Measurements from ENCODE around the gene CXXC5.

CXXC5 gene

GRCh38 chr5:139664727-139665351 is 16.7 kb downstream of the CXXC5 start:
- no peak for DNase-seq (ENCODE audit: low spot score)

GRCh38 chr5:139665626-139666025 is 17.5 kb downstream of the CXXC5 start:
- DNase-seq (ENCODE audit: low spot score), result no peak

GRCh38 chr5:139666551-139666950 is 18.4 kb downstream of the CXXC5 start:
- DNase-seq (ENCODE audit: low spot score), result no peak

- no peak for DNase-seq (ENCODE audit: low spot score)
These were observed 19.0 kb downstream of the CXXC5 start for GRCh38 chr5:139667001-139667729.

GRCh38 chr5:139667730-139668063 is 19.5 kb downstream of the CXXC5 start:
- no peak for DNase-seq (ENCODE audit: low spot score)

- no peak for DNase-seq (ENCODE audit: low spot score)
These were observed 20.1 kb downstream of the CXXC5 start for GRCh38 chr5:139668064-139668880.

GRCh38 chr5:139668924-139669661 is 20.9 kb downstream of the CXXC5 start:
- no peak for DNase-seq (ENCODE audit: low spot score)

GRCh38 chr5:139669662-139670368 is 21.7 kb downstream of the CXXC5 start:
- DNase-seq (ENCODE audit: low spot score), result no peak

GRCh38 chr5:139670369-139671095 is 22.4 kb downstream of the CXXC5 start:
- no peak for DNase-seq (ENCODE audit: low spot score)

GRCh38 chr5:139671096-139671841 is 23.1 kb downstream of the CXXC5 start:
- peak; percentile 76 for DNase-seq (ENCODE audit: low spot score)

GRCh38 chr5:139675213-139675612 is 27.1 kb downstream of the CXXC5 start:
- no peak for DNase-seq (ENCODE audit: low spot score)

- DNase-seq (ENCODE audit: low spot score), result no peak
These were observed 27.7 kb downstream of the CXXC5 start for GRCh38 chr5:139675825-139676224.

GRCh38 chr5:139676406-139676805 is 28.3 kb downstream of the CXXC5 start:
- DNase-seq (ENCODE audit: low spot score), result no peak

GRCh38 chr5:139676951-139677735 is 29.0 kb downstream of the CXXC5 start:
- DNase-seq (ENCODE audit: low spot score), result peak; percentile 76

GRCh38 chr5:139677736-139678613 is 29.8 kb downstream of the CXXC5 start:
- DNase-seq (ENCODE audit: low spot score), result no peak

GRCh38 chr5:139678751-139679750 is 30.9 kb downstream of the CXXC5 start:
- DNase-seq (ENCODE audit: low spot score), result no peak

All from COLO829 (cell line).